AG09319 (cell line): ENCODE measurements around the gene STRBP.
"Not testable (repeated sequence)": the region's sequence is repeated elsewhere in the genome, so short reads cannot be mapped to it uniquely, and the experiment has no call there.

Experiments
- DNase-seq: peaks from one replicate; pipeline ENCODE4 v3.0.0-alpha.2; 2010; ENCODE audit warnings: low read depth; ENCODE audit errors: extremely low read depth
- CTCF ChIP-seq: IDR thresholded peaks from 2 replicates; pipeline ENCODE4 v1.5.1; 2011; ENCODE audit warnings: low read depth, mild to moderate bottlenecking, inconsistent platforms, low read length, moderate library complexity

The STRBP gene

DNA sequence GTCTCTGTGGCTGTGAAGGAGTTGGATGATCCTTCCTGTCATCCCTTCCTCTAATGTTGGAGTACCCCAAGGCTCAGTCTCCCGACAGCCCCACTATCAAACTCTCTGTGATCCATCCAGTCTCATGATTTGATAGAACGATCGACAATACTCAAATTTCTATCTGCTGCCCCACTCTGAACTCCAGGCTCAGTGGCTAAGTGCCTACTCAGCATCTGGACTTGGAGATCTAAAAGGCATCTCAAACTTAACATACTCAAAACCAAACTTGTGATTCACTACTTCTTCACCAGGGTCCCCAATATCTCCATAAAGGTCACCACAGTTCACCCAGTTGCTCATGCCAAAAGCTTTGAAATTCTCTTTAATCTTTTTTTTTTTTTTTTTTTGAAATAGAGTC, 15.1 kb upstream of the STRBP start:
- TF ChIP-seq CTCF, result no peak
- DNase-seq, result no peak

- no peak for DNase-seq
- TF ChIP-seq CTCF, result no peak
Observed at GRCh38 chr9:123283048-123283408, 14.6 kb upstream of the STRBP start.

DNA sequence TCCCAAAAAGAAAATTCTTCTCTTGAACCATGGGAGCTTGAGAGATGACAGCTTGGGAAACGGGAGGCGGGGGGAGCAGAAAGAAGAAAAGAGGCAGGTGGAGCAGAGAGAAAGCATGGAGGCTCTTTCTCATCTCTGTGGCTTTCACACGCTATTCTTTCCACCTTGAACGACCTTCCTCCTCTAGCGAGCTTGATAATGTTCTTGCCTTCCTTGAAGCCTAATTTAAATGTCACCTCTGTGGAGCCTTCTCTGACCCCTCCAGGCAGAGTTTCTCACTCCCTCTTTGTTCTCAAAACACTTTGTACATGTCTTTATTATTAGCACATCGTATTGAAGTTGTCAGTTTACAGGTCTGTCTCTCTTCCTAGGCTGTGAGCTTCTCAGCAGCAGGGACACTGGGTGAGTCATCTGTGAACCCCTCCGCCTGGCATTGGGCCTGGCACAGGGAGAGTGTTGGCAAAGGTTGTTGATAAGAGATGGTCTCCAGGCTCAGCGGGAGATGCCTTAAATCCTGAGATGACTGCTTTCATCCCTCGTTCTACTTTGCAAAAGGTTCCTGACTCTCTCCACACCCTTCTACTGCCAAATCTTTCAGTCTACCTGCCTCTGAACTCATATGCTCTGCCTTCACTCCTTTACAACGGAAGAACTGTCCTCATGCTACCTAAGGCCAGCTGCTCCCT, 14.1 kb upstream of the STRBP start:
- no peak for DNase-seq
- TF ChIP-seq CTCF, result no peak

- TF ChIP-seq CTCF, result no peak
- no peak for DNase-seq
Observed at GRCh38 chr9:123281659-123282350, 13.4 kb upstream of the STRBP start.

DNA sequence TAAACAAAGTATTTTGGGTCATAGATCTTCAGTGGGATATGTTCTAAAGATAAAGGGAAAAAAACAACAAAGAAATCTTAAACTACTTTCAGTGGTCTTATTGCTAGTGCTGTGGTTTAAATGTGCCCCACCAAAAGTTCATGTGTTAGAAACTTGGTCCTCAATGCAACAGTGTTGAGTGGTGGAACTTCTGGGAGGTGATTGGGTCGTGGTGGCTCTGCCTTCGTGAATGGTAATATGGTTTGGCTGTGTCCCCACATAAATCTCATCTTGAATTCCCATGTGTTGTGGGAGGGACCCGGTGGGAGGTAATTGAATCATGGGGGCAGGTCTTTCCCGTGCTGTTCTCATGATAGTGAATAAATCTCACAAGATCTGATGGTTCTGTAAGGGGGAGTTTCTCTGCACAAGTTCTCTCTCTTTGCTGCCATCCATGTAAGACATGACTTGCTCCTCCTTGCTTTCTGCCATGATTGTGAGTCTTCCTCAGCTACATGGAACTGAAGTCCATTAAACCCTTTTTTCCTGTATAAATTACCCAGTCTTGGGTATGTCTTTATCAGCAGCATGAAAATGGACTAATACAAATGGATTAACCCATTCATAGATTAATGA, 10.6 kb upstream of the STRBP start:
- DNase-seq, result not testable (repeated sequence)

DNA sequence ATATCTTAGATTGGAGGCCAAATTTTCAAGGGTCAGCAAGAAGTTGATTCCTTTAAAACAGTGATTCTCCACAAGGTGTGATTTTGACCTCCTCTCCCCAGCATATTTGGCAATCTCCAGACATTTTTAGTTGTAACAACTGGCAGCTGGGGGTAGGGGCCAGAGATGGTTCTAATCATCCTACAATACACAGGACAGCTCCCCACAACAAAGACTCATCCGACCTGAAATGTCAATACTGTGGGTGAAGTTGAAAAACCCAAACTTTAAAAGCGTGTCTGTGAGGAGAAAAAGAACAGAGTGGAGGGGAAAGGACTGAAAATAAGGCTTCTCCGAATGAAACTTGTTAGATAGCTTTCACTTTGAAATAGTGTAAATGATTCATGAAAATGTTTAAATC, 10.0 kb upstream of the STRBP start:
- DNase-seq, result no peak
- TF ChIP-seq CTCF, result no peak

- TF ChIP-seq CTCF, result no peak
- no peak for DNase-seq
Observed at GRCh38 chr9:123276551-123276950, 8.2 kb upstream of the STRBP start.

GRCh38 chr9:123271133-123271532, 2.7 kb upstream of the STRBP start:
- DNase-seq, result not testable (repeated sequence)
